ENCODE results near the gene PCDH19.

DNA sequence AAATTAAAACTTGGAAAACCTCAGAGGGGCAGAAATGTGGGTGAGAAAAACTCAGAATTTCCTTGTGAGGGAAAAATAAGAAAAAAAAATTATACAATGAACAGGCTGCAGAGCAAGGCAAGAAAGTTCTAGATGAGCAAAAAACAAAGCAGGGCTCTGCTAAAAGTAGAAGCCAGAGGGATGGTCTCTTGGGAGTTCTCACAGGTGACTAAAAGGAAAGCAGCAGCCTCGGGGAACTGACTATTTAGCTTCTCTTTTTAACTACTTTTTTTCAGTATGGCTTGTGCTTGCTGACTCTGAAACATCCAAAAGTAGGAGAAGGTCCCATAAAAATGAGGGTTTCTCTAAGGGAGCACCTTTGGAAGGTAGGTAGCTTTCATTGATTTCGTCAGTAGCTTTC is 36.4 kb downstream of the PCDH19 start:
- no peak for TF ChIP-seq EZH2 (IDR thresholded peaks at IDR 0.05; ENCODE audit: borderline replicate concordance)
- TF ChIP-seq, protein P1, sequence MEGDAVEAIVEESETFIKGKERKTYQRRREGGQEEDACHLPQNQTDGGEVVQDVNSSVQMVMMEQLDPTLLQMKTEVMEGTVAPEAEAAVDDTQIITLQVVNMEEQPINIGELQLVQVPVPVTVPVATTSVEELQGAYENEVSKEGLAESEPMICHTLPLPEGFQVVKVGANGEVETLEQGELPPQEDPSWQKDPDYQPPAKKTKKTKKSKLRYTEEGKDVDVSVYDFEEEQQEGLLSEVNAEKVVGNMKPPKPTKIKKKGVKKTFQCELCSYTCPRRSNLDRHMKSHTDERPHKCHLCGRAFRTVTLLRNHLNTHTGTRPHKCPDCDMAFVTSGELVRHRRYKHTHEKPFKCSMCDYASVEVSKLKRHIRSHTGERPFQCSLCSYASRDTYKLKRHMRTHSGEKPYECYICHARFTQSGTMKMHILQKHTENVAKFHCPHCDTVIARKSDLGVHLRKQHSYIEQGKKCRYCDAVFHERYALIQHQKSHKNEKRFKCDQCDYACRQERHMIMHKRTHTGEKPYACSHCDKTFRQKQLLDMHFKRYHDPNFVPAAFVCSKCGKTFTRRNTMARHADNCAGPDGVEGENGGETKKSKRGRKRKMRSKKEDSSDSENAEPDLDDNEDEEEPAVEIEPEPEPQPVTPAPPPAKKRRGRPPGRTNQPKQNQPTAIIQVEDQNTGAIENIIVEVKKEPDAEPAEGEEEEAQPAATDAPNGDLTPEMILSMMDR (IDR thresholded peaks at IDR 0.05; ENCODE audit: poor library complexity) = no peak
